Glomerular visceral epithelial cell (primary cell): Measurements from ENCODE around the gene MYO7A.

Experiments used
- DNase-seq: peaks from one replicate; pipeline ENCODE4 v3.0.0-alpha.2; 2016; ENCODE audit errors: extremely low spot score

The MYO7A gene

DNA sequence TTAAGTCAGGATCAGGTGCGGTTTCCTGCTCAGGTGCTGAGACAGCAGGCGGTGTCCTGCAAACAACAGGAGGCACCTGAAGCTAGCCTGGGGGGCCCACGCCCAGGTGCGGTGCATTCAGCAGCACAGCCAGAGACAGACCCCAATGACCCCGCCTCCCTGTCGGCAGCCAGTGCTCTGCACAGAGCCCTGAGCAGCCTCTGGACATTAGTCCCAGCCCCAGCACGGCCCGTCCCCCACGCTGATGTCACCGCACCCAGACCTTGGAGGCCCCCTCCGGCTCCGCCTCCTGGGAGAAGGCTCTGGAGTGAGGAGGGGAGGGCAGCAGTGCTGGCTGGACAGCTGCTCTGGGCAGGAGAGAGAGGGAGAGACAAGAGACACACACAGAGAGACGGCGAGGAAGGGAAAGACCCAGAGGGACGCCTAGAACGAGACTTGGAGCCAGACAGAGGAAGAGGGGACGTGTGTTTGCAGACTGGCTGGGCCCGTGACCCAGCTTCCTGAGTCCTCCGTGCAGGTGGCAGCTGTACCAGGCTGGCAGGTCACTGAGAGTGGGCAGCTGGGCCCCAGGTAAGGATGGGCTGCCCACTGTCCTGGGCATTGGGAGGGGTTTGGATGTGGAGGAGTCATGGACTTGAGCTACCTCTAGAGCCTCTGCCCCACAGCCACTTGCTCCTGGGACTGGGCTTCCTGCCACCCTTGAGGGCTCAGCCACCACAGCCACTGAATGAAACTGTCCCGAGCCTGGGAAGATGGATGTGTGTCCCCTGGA, at the start of gene MYO7A:
Gene MYO7A (plus strand): TSS at position 327 of the 772 bp plus-strand sequence. CDS start 2,389 bp downstream, outside the sequence.
- peak; percentile 66 for DNase-seq

DNA sequence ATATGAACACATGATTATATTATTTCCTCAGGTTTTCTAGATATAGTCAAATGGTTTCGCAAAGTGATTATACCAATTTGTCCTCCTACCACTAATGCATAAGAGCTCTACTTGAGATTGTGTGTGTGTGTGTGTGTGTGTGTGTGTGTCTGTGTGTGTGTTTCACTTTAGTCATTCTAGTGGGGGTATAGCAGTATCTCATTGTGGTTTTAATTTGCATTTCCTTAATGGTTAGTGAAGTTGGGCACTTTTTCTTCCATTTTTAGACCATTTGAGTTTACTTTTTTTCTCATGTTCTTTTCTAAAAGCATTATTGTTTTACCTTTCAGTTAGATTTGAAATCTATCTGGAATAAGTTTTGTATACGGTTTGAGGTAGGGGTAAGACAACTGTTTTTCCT, 48.4 kb upstream of the MYO7A start:
- no peak for DNase-seq

DNA sequence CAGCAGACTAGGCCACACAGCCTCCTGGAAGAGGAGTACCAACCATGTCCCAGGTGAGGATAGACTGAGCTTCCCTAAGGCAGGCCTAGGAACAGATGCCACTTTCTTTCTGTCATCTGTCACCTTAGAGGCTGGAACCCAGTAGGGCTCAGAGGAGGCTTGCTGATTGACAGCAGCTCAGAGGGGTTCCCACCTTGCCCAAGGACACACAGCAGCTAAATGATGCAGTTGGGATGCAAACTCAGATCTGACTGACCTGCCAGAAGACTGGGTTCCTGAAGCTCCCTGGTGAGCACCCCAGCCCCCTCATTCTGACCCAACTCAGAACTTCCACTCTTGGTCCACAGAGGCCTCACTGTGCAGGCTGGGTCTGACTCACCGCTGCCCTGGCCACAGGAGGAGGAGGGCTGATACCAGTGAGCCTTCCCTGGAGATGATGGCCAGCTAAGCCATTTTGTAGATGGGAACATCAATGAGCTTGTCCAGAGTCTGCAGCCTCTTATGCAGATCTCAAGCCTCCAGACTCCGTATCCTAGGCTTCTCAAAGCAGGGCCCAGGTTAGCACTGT, 47.3 kb upstream of the MYO7A start:
- DNase-seq, result peak; percentile 13

DNA sequence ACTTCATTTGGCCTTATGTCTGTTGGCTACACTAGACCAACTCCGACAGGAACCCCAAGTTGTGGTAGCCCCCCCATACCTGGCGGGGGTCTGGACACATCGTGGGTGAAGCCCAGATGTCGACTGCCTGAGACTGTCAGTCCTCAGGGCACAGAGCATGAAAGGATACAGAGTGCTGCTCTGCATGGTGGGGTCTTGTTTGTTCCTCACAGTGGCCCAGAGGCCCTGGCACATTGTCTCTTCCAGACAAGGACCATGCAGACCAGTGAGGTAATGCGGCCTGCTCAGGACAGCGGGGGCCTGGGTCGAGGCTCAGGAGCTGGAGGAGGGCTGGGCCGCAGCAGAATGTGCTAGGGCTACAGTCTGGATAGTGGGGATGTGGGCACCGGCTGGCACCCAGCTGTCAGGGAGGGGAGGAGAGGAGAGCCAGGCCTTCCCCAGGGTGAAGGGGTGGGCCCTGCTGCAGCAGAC, 46.6 kb upstream of the MYO7A start:
- no peak for DNase-seq

DNA sequence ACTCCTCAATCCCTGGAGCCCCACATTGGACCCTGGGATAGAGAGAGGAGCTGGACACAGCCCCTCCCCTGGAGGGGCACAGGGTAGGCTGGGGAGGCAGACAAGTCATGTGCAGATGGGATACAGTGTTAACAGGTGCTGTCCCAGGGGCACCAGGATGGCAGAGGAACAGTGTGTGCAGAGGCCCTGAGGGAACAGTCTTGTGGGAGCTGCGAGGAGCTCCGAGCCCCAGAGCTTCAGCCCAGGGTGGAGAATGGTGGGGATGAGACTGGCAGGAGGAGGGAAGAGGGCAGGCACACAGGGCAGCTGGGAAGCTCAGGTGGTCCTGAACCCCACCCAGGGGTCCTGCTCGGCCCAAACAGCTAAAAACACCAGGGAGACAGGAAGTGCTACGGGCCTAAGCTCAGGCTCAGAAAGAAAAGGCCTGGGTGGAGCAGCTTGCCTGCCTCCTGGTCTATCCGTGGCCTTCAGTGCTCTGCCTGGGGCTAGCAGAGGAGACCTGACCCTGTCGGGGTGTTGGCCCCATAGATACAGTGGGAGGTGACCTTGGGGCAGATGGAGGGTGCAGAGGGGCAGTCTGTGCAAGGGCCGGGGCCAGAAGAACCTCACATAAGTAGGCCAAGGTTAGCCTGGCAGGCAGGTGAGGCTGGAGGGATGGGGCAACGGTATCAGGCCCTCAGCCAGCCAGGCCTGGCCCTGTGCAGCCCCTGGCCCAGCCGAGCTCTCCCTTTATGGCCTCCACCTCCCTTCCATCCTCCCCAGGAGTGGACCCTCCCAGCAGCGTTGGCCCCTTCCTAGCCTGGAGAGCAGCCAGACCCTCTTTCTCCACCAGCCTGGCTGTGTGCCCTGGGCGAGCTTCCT, 45.8 kb upstream of the MYO7A start:
- DNase-seq, result no peak

- no peak for DNase-seq
Observed at GRCh38 chr11:77082838-77083565, 45.0 kb upstream of the MYO7A start.

DNA sequence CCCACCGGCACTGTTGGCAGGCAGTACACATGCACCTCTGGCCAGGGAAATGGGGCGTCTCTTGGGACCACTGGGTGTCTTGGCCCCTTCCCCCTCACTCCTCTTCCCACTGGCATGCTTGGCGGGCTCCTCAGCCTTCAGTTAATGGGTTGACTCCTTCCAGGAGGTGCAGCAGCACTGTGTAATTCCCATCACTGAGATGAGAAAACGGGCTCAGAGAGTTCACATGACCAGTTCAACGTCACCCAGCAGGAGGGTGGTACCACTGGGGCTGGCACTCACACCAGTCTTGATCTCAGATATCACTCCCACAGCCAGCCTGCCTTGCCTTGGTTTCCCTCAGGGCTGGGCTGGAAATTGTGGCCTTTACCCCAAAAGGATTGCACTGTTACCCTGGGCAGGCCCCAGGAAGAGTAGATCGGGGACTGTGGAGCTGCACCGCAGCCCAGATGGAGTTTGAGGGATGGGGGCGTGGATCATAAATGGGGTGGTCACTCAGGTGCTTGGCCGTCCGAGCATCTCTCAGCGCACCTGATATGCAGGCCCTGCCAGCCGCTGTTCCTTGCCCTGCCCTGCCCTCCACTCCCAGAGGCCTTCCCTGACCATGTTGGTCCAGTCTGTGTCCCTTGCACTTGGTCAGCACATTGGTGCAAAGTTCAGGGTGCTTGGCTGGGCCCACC, 44.3 kb upstream of the MYO7A start:
- no peak for DNase-seq

- DNase-seq, result no peak
Observed at GRCh38 chr11:77084581-77085191, 43.4 kb upstream of the MYO7A start.

- DNase-seq, result no peak
Observed at GRCh38 chr11:77085652-77086051, 42.4 kb upstream of the MYO7A start.

GRCh38 chr11:77086521-77087472, 41.2 kb upstream of the MYO7A start:
- DNase-seq, result no peak

DNA sequence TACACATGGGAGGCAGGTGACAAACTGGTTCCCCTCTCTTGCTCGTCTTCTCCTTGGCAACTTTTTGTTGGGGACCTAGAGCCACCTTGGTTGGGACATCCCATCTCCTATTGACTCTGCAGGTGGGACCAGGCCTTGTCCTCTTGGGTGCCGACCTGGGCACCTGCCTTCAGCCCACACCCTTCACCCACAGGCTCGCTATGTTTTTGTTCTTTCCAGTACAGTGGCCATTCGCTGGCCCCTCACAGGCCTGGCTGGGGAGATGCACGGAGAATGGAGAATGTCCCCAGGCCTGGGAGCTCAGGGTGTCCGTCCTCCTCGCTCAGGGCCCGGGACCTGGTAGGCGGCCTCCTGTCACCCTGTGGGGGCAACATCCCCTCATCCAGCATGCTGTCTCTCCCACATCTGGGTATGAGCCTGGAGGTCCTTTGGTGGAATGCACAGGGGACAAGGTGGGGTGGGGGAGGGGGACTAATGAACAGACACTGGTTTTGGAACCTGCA, 40.3 kb upstream of the MYO7A start:
- DNase-seq, result no peak

DNA sequence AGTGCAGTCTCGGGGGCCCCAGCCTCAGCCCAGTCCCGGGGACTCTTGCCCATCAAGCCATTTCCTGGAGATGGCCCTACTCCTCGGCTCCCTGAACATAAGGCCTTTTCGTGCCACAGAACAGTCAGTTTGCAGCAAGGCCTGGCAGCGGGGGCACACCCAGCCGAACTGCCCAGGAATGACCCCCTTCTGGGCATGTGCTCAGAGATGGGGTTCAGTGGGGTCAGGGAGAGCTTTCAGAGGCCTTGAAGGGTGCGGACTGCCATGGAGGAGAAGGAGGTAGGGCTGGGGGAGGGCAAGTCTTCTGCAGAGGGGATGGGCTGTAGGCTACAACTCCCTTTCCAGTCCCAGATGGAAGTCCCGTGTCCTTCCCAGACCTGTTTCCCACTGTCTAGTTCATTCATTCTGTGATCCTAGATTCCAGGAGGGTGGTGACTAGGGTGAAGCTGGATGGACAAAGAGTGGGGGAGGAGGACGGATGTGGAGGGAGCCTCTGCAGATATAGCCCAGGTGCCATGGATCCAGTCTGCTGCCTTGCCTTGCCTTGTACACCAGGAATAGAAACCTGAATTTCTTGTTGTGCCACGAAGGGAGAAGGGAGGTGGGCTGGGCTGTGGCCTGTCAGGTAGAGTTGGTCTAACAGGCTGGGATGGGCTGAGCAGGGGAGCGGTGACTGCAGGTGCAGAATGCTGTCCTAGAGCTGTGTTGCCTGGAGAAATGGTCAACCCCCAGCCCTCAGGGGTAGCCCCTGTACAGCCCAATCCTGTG, 39.6 kb upstream of the MYO7A start:
- DNase-seq, result no peak

DNA sequence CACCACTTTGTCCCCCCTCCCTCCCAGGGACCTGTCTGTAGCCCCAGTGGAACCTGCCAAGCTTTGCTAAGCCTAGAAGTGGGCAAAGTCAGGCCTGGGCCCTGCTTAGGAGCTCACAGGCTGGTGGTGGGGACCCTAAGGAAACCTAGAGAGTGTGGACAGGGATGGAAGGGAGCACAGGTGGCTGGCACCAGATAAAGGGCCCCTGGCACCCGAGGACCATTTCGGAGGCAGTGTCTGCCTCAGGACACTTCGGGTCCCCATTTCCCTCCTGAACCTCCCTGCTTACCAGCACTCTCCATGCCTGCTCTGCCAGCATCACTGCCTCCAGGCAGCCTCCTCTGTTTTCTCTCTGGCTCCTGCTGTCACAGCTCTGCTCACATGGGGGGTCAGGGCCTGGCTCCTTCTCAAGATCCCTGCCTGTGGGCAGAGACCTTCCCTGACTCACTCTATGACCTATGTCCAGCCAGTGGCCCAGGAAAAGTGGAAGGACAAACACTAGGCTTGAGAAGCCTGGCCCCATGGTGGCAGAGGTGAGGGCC, 39.0 kb upstream of the MYO7A start:
- DNase-seq, result no peak

DNA sequence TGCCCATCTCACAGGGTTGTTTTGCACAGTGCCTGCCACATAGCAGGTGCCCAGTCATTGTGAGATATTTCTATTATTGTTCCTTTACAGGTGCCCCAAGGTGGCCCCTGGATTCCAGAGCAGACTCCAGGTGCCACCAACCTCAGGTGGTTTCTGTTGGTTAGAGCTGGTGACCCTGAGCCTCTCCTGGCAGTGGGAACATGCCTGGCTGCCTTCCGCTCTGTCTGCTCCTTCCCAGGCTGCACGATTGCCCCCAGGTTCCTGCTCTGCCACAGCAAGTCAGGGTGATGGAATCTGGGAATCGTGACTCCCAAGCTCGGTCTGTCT, 38.0 kb upstream of the MYO7A start:
- DNase-seq, result no peak

GRCh38 chr11:77090373-77091111, 37.5 kb upstream of the MYO7A start:
- no peak for DNase-seq

- peak; percentile 77 for DNase-seq
Observed at GRCh38 chr11:77091146-77091940, 36.7 kb upstream of the MYO7A start.

DNA sequence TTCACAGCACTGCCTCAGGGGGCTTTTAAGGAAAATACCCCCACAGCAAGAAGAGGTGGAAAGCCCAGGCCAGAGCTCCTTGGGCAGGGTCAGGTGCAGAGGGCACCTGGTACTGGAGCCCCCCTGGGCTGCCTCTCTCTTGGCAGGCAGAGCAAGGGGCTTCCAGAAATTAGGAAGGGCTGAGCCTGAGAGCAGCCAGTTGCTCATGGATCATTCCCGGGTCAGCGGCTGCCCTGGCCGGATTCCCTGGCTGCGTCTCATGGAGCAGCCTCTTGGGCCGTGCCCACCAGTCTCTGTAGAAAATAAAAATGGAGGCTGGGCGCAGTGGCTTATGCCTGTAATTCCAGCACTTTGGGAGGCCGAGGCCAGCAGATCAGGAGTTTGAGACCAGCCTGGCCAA, 35.7 kb upstream of the MYO7A start:
- no peak for DNase-seq
